Smooth muscle cell of the pulmonary artery (primary cell): Measurements from ENCODE around the gene CYB5D1. TPM values are rescaled to one million over a fixed set of nuclear protein-coding genes. Genes with fewer than 3 reads are reported as not detected.

Experiments
- total RNA-seq: library from RNA; depleted of rRNA; stranded (reverse); fragments of >200 nt; gene quantifications from 2 replicates; pipeline ENCODE4 v1.2.3, GENCODE V29; 2014

Gene CYB5D1
- total RNA-seq = 11.5 and 14.7 TPM in 2 replicates

GRCh38 chr17:7857713-7858521 is at the start of gene CYB5D1:
TSS of gene CYB5D1 (plus strand) at chr17:7858003. CDS start at chr17:7858135, 132 bp downstream.

GRCh38 chr17:7833795-7834541 is 23.8 kb upstream of the CYB5D1 start, which contains the start of gene KDM6B:
TSS of gene KDM6B (plus strand) at chr17:7834217. CDS start at chr17:7845555, 11,338 bp downstream.

GRCh38 chr17:7854851-7855659 is 2.7 kb upstream of the CYB5D1 start, which contains the start of gene TMEM88:
TSS of gene TMEM88 (plus strand) at chr17:7855066. CDS start at chr17:7855075, 9 bp downstream.

GRCh38 chr17:7856811-7857712 is 741 bp upstream of the CYB5D1 start, which contains the start of gene NAA38:
TSS of gene NAA38 (minus strand) at chr17:7857559. CDS start at chr17:7857463, 96 bp downstream.

GRCh38 chr17:7888184-7888920 is 30.5 kb downstream of the CYB5D1 start, which contains the start of gene CHD3:
TSS of gene CHD3 (plus strand) at chr17:7888789. CDS start at chr17:7889001, 212 bp downstream.

Other genes starting within 250 kb of the CYB5D1 start
- gene FXR2, start 243.1 kb upstream of the CYB5D1 start, total RNA-seq = 42.3 and 51.2 TPM in 2 replicates
- 34.7 and 35.4 TPM in 2 replicates for gene SAT2, start 230.2 kb upstream of the CYB5D1 start, total RNA-seq
- gene SHBG, start 227.9 kb upstream of the CYB5D1 start, total RNA-seq = 0.53 and 0.72 TPM in 2 replicates
- 0.07 and 0.33 TPM in 2 replicates for gene ATP1B2, start 207.1 kb upstream of the CYB5D1 start, total RNA-seq
- 32.2 and 47.2 TPM in 2 replicates for gene TP53, start 170.5 kb upstream of the CYB5D1 start, total RNA-seq
- gene WRAP53, start 169.5 kb upstream of the CYB5D1 start, total RNA-seq = 2.7 and 3.5 TPM in 2 replicates
- gene EFNB3, start 152.8 kb upstream of the CYB5D1 start, total RNA-seq = 0.10 and 0.39 TPM in 2 replicates
- 0.23 and 0.39 TPM in 2 replicates for gene DNAH2, start 140.3 kb upstream of the CYB5D1 start, total RNA-seq
- gene KDM6B, start 23.8 kb upstream of the CYB5D1 start, total RNA-seq = 9.3 and 19.7 TPM in 2 replicates
- gene TMEM88, start 2.9 kb upstream of the CYB5D1 start, total RNA-seq = 0.13 and 0.20 TPM in 2 replicates
- 28.9 and 30.6 TPM in 2 replicates for gene NAA38, start 444 bp upstream of the CYB5D1 start, total RNA-seq
- 152 and 164 TPM in 2 replicates for gene CHD3, start 30.8 kb downstream of the CYB5D1 start, total RNA-seq
- 4.0 and 6.9 TPM in 2 replicates for gene RNF227, start 58.3 kb downstream of the CYB5D1 start, total RNA-seq
- gene KCNAB3, start 71.9 kb downstream of the CYB5D1 start, total RNA-seq = 0.23 and 0.33 TPM in 2 replicates
- gene TRAPPC1, start 73.9 kb downstream of the CYB5D1 start, total RNA-seq = 79.2 and 80.7 TPM in 2 replicates
- 16.8 and 18.3 TPM in 2 replicates for gene CNTROB, start 74.2 kb downstream of the CYB5D1 start, total RNA-seq
- gene GUCY2D, start 144.6 kb downstream of the CYB5D1 start, total RNA-seq = not detected in 2 replicates
- gene ALOX15B, start 181.1 kb downstream of the CYB5D1 start, total RNA-seq = 0.07 and 1.2 TPM in 2 replicates
- not detected in 2 replicates for gene ALOX12B, start 229.7 kb downstream of the CYB5D1 start, total RNA-seq